GM12878 (cell line): ENCODE data around the gene CTXND1. TPM values are rescaled to one million over a fixed set of nuclear protein-coding genes. Genes with fewer than 3 reads are reported as not detected.

Experiments used
- ATAC-seq: fragments of 200-7000 bp; cut with Tn5 transposase; 3 replicates; pipeline ENCODE4 v1.9.1; 2020; ENCODE audit warnings: mild to moderate bottlenecking, moderate library complexity
- BruUV-seq: library from RNA; stranded (reverse); fragments of 400-500 nt; replicated peaks from 2 replicates; lab custom pipeline; 2021; lab: Mats Ljungman, UMichigan
- CTCF ChIA-PET: fragments of 300-600 bp; sonication (Branson Sonifier 250); formaldehyde crosslinking; extraction: SDS; loops from one replicate; lab custom pipeline; 2021; ENCODE audit warnings: inconsistent platforms; lab: Yijun Ruan, JAX
- POLR2A ChIA-PET: fragments of 350-600 bp; formaldehyde crosslinking; extraction: SDS; loops from one replicate; lab custom pipeline; 2021; ENCODE audit warnings: inconsistent platforms; lab: Charles Lee
- RAD21 ChIA-PET: fragments of 300-600 bp; sonication (Branson Sonifier 250); formaldehyde crosslinking; loops from one replicate; lab custom pipeline; 2023; ENCODE audit warnings: antibody characterized with exemption; ENCODE audit not compliant: unreplicated experiment; lab: Charles Lee
- SMC1A ChIA-PET: fragments of 300-600 bp; sonication (Branson Sonifier 250); formaldehyde crosslinking; loops from one replicate; lab custom pipeline; 2023; ENCODE audit not compliant: unreplicated experiment, uncharacterized antibody; lab: Charles Lee
- DNase-seq: peaks from one replicate; pipeline ENCODE4 v3.0.0-alpha.2; 2011; ENCODE audit warnings: low read depth, low spot score
- FAIRE-seq: peaks from 3 replicates; lab custom pipeline; 2011; peaks lifted over from hg19 to GRCh38; lab: Jason Lieb, UNC
- H2AFZ ChIP-seq: 2 replicates; pipeline ENCODE4 v1.6.0; 2011; ENCODE audit warnings: low read depth, low read length, control low read depth; ENCODE audit not compliant: control insufficient read depth
- H3K27ac ChIP-seq: 2 replicates; pipeline ENCODE4 v1.5.1; 2011; ENCODE audit warnings: control low read depth; ENCODE audit not compliant: control insufficient read depth, insufficient read depth
- H3K27me3 ChIP-seq, 2 experiments: replicated peaks in 1 of 2; 2 replicates each; pipeline versions ENCODE4 v1.6.0 to v1.6.1; 2011; ENCODE audit warnings: low read length in 1 of 2; ENCODE audit not compliant: control insufficient read depth in 2 of 2, insufficient read depth in 2 of 2
- H3K36me3 ChIP-seq, 2 experiments: 2 replicates each; pipeline ENCODE4 v1.5.1; 2011; ENCODE audit warnings: low read length in 1 of 2; ENCODE audit not compliant: control insufficient read depth in 2 of 2, insufficient read depth in 2 of 2
- H3K4me1 ChIP-seq: 2 replicates; pipeline ENCODE4 v1.6.1; 2011; ENCODE audit warnings: mild to moderate bottlenecking, low read length, moderate library complexity, mixed read lengths; ENCODE audit not compliant: control insufficient read depth, insufficient read depth
- H3K4me2 ChIP-seq: 2 replicates; pipeline ENCODE4 v1.6.0; 2011; ENCODE audit warnings: control low read depth; ENCODE audit not compliant: control insufficient read depth, insufficient read depth
- H3K4me3 ChIP-seq: fragments of 200-600 bp; sonication (generic); 2 replicates; pipeline ENCODE4 v1.5.1; 2016
- H3K79me2 ChIP-seq: 2 replicates; pipeline ENCODE4 v1.6.0; 2011; ENCODE audit warnings: low read length; ENCODE audit not compliant: control insufficient read depth, insufficient read depth
- H3K9ac ChIP-seq: 2 replicates; pipeline ENCODE4 v1.8.0; 2011; ENCODE audit warnings: low read length, control low read depth, mixed read lengths; ENCODE audit not compliant: control insufficient read depth, insufficient read depth
- H3K9me3 ChIP-seq: replicated peaks from 3 replicates; pipeline ENCODE4 v1.5.1; 2011; ENCODE audit warnings: mild to moderate bottlenecking, low read length; ENCODE audit not compliant: control insufficient read depth, insufficient read depth
- H4K20me1 ChIP-seq: 2 replicates; pipeline ENCODE4 v1.6.0; 2011; ENCODE audit not compliant: control insufficient read depth, insufficient read depth
- ASH2L ChIP-seq: fragments of 300-600, 200-600 bp; sonication (generic); IDR thresholded peaks from 2 replicates; pipeline ENCODE4 v1.6.1; 2017; ENCODE audit warnings: low read depth, mild to moderate bottlenecking, borderline replicate concordance
- BACH1 ChIP-seq: fragments of 450-650 bp; IDR thresholded peaks from 2 replicates; pipeline ENCODE4 v1.6.1; 2017; ENCODE audit warnings: mild to moderate bottlenecking, borderline replicate concordance
- BHLHE40 ChIP-seq, 2 experiments: fragments of 450-650 bp in 1 of 2; IDR thresholded peaks; 2 replicates each; pipeline ENCODE4 v1.6.1; 2011 to 2017; ENCODE audit warnings: low read depth in 2 of 2, borderline replicate concordance in 1 of 2, improper control_type of control experiment in 1 of 2, low read length in 1 of 2, mild to moderate bottlenecking in 1 of 2
- CTCF ChIP-seq, 3 experiments: IDR thresholded peaks in 2 of 3; conservative IDR thresholded peaks in 1 of 3; 2 replicates each; pipeline ENCODE4 v1.5.1; 2011; ENCODE audit warnings: low read depth in 3 of 3, low read length in 3 of 3, mild to moderate bottlenecking in 3 of 3, control low read depth in 2 of 3, moderate library complexity in 2 of 3, inconsistent platforms in 1 of 3, mixed read lengths in 1 of 3; ENCODE audit not compliant: control insufficient read depth in 2 of 3, insufficient read depth in 1 of 3; ENCODE audit errors: extremely low read depth in 1 of 3
- FOS ChIP-seq: IDR thresholded peaks from 3 replicates; pipeline ENCODE4 v1.6.1; 2011; ENCODE audit warnings: borderline replicate concordance; ENCODE audit not compliant: insufficient read length; ENCODE audit errors: extremely low read depth
- HSF1 ChIP-seq: fragments of 150-350 bp; IDR thresholded peaks from 2 replicates; pipeline ENCODE4 v1.6.1; 2014; ENCODE audit warnings: mild to moderate bottlenecking, low read depth, low read length
- NFYA ChIP-seq: IDR thresholded peaks from 2 replicates; pipeline ENCODE4 v1.6.1; 2011; ENCODE audit warnings: low read depth, mild to moderate bottlenecking, low read length, improper control_type of control experiment, borderline replicate concordance
- NR2C1 ChIP-seq: fragments of 450-650 bp; IDR thresholded peaks from 2 replicates; pipeline ENCODE4 v1.6.1; 2017; ENCODE audit warnings: antibody characterized with exemption, mild to moderate bottlenecking, moderate library complexity
- POU2F2 ChIP-seq: IDR thresholded peaks from 3 replicates; pipeline ENCODE4 v1.6.1; 2011; ENCODE audit warnings: low read depth, mild to moderate bottlenecking, low read length, borderline replicate concordance
- RFX5 ChIP-seq: IDR thresholded peaks from 2 replicates; pipeline ENCODE4 v1.6.1; 2011; ENCODE audit warnings: low read depth, low read length, improper control_type of control experiment
- SREBF1 ChIP-seq: IDR thresholded peaks from 2 replicates; pipeline ENCODE4 v1.6.1; 2012; ENCODE audit warnings: mild to moderate bottlenecking, low read length
- STAT3 ChIP-seq: IDR thresholded peaks from 2 replicates; pipeline ENCODE4 v1.6.1; 2011; ENCODE audit warnings: low read depth, low read length, improper control_type of control experiment
- ZNF24 ChIP-seq: fragments of 450-650 bp; IDR thresholded peaks from 2 replicates; pipeline ENCODE4 v1.6.1; 2017; ENCODE audit warnings: antibody characterized with exemption, mild to moderate bottlenecking
- WGBS: methylation state at CpG from one replicate; pipeline ENCODE4 v1.1.6; 2016; ENCODE audit warnings: low lambda C conversion rate; ENCODE audit not compliant: insufficient replicate concordance, insufficient coverage; ENCODE audit errors: missing lambda C conversion rate; 5-methylcytosine and 5-hydroxymethylcytosine counted together
- in situ Hi-C: fragments of 300-500 bp; cut with MboI; formaldehyde crosslinking; loops from 9 replicates; pipeline ENCODE4 v1.14.3; 2018; ENCODE audit warnings: mixed read lengths
- intact Hi-C: fragments of 100-400 bp; cut with micrococcal nuclease; formaldehyde crosslinking; loops from one replicate; pipeline ENCODE4 v1.14.2; 2022; ENCODE audit not compliant: unreplicated experiment
- polyA plus RNA-seq, 11 experiments: library from polyadenylated mRNA; depleted of rRNA in 4 of 11; unstranded in 6 of 11; stranded (reverse) in 5 of 11; fragments of >200 nt; fragmentation: Nextera tagmentation in 4 of 11; fragmentation: Illumina TruSeq in 1 of 11; extraction: Ambion mirVana in 4 of 11; extraction: Trizol in 1 of 11; gene quantifications; 1 replicate in 1 of 11; 2 replicates in 10 of 11; pipeline versions ENCODE4 v1.2.1 to v1.2.3, GENCODE V29; 2011 to 2016; ENCODE audit warnings: inconsistent platforms in 2 of 11, missing spikeins in 2 of 11, low read depth in 1 of 11
- total RNA-seq, 4 experiments: library from RNA; depleted of rRNA in 3 of 4; stranded (reverse); fragments of >200 nt in 3 of 4; fragmentation: Illumina TruSeq in 1 of 4; extraction: Trizol in 1 of 4; gene quantifications; 2 replicates each; pipeline versions ENCODE4 v1.2.1 to v1.2.3, GENCODE V29; 2013 to 2021
- TF ChIP-seq, protein P1 (sequence below): fragments of 450-650 bp; IDR thresholded peaks from 2 replicates; pipeline ENCODE4 v1.6.1; 2017; ENCODE audit warnings: mild to moderate bottlenecking, moderate library complexity

CTXND1 gene
- total and polyA plus RNA-seq, 10 of the 15 experiments (the other 5 are each of a cell fraction or from before 2014, with no cell fraction given): under 0.01 to 0.03 (median 0.02) TPM; not detected in 7

GRCh38 chr15:80274554-80274953 lies 22.5 kb upstream of the CTXND1 start:
- ATAC-seq (no peak), DNase-seq (no peak), FAIRE-seq (no peak)
- Histone ChIP-seq H3K27ac (no peak overlapping the region), H3K79me2 (no peaks in the 10 kb centered on the region), H3K4me3 (no peak overlapping the region), H3K4me2 (no peak overlapping the region), H2AFZ (no peak overlapping the region), H3K4me1 (no peaks in the 10 kb centered on the region), H3K36me3 (no peaks in the 10 kb centered on the region), H3K9me3 (no peaks in the 10 kb centered on the region), H3K9ac (no peak overlapping the region), H4K20me1 (no peaks in the 10 kb centered on the region), H3K27me3 (no peaks in the 10 kb centered on the region)
- 27% methylated on average over 3 of the region's 3 CpGs for WGBS
- no TSS peak for BruUV-seq
- ChIA-PET SMC1A (no interaction called here), POLR2A (no interaction called here), CTCF (interaction anchor here (1.6 kb wide), 1 partner anchor 34 kb away, joined by 3 read pairs; no protein-coding TSS in a partner anchor), RAD21 (no interaction called here)
- in situ Hi-C loops (no loop called here), intact Hi-C loops (no loop called here)
- TF ChIP-seq NFYA (no peak), POU2F2 (no peak), STAT3 (no peak), ZNF24 (no peak), ASH2L (no peak), NR2C1 (no peak), FOS (no peak), SREBF1 (no peak), RFX5 (no peak), BACH1 (no peak), HSF1 (no peak), CTCF (IDR thresholded peaks at IDR 0.05 in 2 of 3, conservative IDR thresholded peaks at IDR 0.05 in 1 of 3; ENCODE audit: control insufficient read depth in 2 of 3, extremely low read depth in 1 of 3, insufficient read depth in 1 of 3, low read depth in 3 of 3, low read length in 3 of 3) (no peak), BHLHE40 (IDR thresholded peaks at IDR 0.05; ENCODE audit: borderline replicate concordance in 1 of 2, low read depth in 2 of 2, low read length in 1 of 2) (no peak)
- TF ChIP-seq, protein P1, sequence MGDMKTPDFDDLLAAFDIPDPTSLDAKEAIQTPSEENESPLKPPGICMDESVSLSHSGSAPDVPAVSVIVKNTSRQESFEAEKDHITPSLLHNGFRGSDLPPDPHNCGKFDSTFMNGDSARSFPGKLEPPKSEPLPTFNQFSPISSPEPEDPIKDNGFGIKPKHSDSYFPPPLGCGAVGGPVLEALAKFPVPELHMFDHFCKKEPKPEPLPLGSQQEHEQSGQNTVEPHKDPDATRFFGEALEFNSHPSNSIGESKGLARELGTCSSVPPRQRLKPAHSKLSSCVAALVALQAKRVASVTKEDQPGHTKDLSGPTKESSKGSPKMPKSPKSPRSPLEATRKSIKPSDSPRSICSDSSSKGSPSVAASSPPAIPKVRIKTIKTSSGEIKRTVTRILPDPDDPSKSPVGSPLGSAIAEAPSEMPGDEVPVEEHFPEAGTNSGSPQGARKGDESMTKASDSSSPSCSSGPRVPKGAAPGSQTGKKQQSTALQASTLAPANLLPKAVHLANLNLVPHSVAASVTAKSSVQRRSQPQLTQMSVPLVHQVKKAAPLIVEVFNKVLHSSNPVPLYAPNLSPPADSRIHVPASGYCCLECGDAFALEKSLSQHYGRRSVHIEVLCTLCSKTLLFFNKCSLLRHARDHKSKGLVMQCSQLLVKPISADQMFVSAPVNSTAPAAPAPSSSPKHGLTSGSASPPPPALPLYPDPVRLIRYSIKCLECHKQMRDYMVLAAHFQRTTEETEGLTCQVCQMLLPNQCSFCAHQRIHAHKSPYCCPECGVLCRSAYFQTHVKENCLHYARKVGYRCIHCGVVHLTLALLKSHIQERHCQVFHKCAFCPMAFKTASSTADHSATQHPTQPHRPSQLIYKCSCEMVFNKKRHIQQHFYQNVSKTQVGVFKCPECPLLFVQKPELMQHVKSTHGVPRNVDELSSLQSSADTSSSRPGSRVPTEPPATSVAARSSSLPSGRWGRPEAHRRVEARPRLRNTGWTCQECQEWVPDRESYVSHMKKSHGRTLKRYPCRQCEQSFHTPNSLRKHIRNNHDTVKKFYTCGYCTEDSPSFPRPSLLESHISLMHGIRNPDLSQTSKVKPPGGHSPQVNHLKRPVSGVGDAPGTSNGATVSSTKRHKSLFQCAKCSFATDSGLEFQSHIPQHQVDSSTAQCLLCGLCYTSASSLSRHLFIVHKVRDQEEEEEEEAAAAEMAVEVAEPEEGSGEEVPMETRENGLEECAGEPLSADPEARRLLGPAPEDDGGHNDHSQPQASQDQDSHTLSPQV: no peak
- TF ChIP-seq, all 136 proteins: peak for 0
